Medulla oblongata (tissue), 1 donor: ENCODE data around the gene APOOL.
"Not testable (repeated sequence)": the region's sequence is repeated elsewhere in the genome, so short reads cannot be mapped to it uniquely, and the experiment has no call there.

ENCODE experiments used
- DNase-seq: peaks from one replicate; pipeline ENCODE4 v3.0.0-alpha.2; 2015; ENCODE audit errors: extremely low spot score

APOOL gene, protein sequence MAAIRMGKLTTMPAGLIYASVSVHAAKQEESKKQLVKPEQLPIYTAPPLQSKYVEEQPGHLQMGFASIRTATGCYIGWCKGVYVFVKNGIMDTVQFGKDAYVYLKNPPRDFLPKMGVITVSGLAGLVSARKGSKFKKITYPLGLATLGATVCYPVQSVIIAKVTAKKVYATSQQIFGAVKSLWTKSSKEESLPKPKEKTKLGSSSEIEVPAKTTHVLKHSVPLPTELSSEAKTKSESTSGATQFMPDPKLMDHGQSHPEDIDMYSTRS

DNA sequence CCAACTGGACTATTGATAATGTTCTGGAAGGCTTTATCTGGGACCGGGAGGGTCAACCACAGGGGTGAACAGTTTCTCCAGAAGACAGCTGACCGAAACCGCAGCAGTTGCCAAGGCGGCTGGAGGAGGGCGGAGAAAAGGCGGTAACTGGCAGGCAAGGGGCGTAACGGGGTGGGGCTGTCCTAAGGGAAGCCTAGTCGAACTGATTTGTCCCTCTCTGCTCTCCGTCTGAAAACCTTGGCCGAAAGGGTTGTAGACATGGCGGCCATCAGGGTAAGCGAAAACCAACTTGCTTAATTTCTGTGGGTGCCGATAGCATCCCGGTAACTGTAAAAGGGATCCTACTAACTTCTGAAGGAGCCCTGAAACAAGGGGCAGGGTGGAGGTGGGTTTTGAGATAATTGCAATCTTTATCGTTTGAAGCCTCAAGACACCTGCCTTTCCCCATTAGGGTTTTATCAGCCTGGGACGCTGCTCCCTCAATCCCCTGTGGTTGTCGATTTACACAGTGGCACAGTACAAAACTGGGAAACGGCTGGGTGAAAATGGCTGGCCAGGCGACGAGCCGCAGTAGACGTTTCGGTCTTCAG lies at the start of gene APOOL:
Gene APOOL, plus strand, starts transcription at position 223 of the 590 bp plus-strand sequence. Its CDS starts 36 bp downstream, at position 259.
- DNase-seq: peak; percentile 89

GRCh38 chrX:84956304-84956703 lies 47.4 kb upstream of the APOOL start:
- DNase-seq: no peak

- no peak for DNase-seq
Observed at GRCh38 chrX:84974803-84975202, 28.9 kb upstream of the APOOL start.

- DNase-seq: not testable (repeated sequence)
Observed at GRCh38 chrX:84991739-84992138, 11.9 kb upstream of the APOOL start.

GRCh38 chrX:84993150-84993549 lies 10.5 kb upstream of the APOOL start:
- DNase-seq: no peak

DNA sequence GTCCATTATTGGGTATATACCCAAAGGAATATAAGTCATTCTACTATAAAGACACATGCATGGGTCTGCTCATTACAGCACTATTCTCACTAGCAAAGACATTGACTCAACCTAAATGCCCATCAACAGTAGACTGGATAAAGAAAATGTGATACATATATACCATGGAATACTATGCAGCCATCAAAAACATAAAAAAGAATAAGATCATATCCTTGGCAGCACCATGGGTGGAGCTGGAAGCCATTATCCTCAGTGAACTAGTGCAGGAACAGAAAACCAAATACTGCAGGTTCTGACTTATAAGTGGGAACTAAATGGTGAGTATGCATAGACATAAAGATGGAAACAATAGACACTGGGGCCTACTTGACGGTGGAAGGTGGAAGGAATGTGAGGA lies 2.3 kb upstream of the APOOL start:
- DNase-seq: no peak

DNA sequence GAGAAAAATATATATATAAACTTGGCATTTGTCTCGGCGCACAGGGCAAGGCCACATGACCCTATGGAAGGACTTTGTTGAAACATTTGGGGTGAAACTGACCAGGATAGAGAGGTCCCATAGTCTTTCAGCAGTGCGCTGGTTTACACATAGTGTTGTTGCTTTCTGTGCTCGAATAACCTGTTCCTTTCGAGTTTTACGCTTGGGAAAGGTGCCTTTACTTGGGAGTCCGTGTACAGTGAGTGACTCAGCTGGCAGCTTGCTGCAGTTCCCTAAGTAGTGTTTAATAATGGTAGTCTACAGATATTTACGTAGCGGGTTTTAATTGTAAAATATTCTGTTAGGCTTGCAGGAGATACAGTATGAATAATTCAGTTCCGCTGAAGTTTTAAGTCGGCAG lies 578 bp downstream of the APOOL start:
- DNase-seq: no peak

- DNase-seq: no peak
Observed at GRCh38 chrX:85012098-85012497, 8.4 kb downstream of the APOOL start.

DNA sequence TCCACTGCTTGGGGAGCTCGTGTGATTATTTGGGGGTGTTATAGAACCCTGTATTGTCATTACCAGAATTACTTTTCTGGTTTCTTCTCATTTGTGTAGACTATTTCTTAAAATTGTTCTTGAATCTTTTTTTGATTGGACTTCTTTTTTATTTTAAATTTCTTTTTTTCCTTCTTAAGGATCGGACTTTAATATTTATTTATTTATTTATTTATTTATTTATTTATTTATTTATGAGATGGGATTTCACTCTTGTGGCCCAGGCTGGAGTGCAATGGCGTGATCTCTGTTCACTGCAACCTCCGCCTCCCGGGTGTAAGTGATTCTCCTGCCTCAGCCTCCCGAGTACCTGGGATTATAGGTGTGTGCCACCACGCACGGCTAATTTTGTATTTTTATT lies 11.7 kb downstream of the APOOL start:
- not testable (repeated sequence) for DNase-seq

- DNase-seq: no peak
Observed at GRCh38 chrX:85017721-85018120, 14.0 kb downstream of the APOOL start.

DNA sequence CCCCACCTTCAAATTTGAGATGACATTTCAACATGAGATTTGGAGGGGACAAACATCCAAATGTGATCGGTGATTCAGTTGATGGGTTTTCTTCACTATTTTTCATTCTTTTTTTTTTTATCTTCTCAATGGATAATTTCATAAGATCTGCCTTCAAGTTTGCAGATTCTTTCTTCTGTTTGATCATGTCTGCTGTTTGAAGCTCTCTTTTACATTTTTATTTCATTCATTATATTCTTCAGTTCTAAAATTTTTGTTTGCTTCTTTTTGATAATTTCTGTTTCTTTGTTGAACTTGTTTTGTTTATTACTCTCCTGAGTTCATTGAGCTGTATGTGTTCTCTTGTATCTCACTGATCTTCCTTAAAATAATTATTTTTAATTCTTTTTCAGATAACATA lies 14.8 kb downstream of the APOOL start:
- DNase-seq: no peak

GRCh38 chrX:85020216-85020615 lies 16.5 kb downstream of the APOOL start:
- no peak for DNase-seq

DNA sequence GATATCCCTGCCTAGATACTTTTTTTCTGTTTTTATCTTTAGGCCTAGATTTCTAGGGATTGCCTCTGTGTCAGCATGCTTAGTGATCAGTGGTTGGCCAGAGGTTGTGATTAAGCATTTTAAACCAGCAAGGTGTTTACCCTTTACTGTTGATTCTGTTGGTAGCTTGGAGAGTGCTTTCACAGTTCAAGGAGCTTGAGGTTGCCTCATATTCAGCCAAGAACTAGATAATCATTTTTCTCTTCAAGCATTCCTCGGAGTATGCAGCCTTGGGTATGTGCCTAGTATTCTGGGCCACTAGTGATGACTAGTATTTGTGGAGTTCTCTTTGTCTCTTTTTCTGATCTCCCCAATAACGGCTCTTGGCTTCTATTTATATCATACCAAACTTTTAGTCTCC lies 20.4 kb downstream of the APOOL start:
- DNase-seq: no peak

GRCh38 chrX:85024562-85024961 lies 20.9 kb downstream of the APOOL start:
- no peak for DNase-seq

DNA sequence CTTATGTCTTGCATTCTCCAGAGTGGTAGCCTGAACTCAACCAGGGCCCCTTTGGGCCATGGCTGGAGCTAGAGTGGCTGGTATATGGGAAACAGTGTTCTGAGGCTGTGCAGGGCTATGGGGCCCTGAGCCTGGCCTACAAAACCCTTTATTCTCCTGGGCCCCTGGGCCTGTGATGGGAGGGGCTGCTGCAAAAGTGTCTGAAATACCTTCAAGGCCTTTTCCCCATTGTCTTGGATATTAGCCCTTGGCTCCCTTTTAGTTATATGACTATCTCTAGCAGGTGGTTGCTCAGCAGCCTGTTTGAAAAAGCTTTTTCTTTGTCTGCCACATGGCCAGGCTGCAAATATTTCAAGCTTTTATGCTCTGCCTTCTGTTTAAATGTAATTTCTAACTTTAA lies 22.5 kb downstream of the APOOL start:
- DNase-seq: no peak

- no peak for DNase-seq
Observed at GRCh38 chrX:85029043-85029442, 25.4 kb downstream of the APOOL start.

- DNase-seq: no peak
Observed at GRCh38 chrX:85031505-85031904, 27.8 kb downstream of the APOOL start.

GRCh38 chrX:85037114-85037513 lies 33.4 kb downstream of the APOOL start:
- DNase-seq: no peak

DNA sequence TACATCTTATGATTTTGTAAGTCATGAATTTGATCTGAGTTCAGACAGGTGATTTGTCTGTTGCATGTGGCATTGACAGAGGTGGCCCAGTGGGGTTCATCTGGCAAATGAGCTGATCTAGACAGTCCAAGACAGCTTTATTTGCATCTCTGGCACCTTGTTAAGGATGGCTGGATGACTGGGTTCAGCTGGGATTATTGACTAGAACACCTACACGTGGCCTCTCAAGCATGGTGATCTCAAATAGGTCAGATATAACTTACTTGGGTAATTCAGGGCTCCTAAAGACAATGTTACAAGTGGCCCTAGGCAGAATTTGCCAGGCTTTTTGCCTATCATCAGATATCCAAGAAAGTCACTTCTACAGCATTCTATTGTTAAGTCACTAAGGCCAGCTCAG lies 48.0 kb downstream of the APOOL start:
- no peak for DNase-seq

- no peak for DNase-seq
Observed at GRCh38 chrX:85052205-85052604, 48.5 kb downstream of the APOOL start.

GRCh38 chrX:85052636-85053343 lies 49.1 kb downstream of the APOOL start:
- DNase-seq: peak; percentile 9

DNA sequence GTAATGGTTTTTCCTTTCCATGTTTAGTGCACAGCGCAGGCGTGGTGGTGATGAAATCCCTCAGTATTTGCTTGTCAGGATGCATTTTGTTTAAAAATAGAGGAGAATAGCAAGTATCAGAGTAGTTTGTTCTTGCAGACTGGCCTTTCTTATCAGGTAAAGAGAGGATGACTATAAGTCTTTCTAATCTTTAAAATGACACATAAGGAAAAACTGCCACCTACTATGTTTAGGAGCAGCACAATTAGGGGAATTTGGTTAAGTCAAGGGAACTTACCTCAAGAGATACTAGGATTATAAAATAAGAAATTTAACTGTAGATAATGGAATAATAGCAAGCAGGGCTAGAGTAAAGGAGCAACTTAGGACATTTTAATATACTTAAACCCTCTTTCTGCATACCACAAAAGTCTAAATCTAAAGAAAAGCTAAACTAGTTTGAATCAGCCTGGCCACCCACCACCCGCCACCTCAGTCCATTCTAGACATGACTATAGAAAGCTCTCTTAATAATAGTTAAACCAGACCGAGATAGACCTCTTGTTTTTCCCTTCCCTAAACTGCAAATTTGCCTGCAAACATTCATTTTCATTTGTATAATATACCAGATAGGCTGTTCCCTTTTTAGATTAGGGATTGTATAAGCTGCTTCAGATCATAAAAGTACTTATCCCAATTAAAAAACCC lies 62.0 kb downstream of the APOOL start:
- no peak for DNase-seq
